Trophoblast cell (in vitro differentiated cells and primary cell): Measurements from ENCODE around the gene PDGFD.

Source experiments
- DNase-seq, 2 donors: peaks; one replicate each; pipeline ENCODE4 v3.0.0-alpha.2; 2016
- H2AFZ ChIP-seq: 2 replicates; pipeline ENCODE4 v1.6.1; 2013; ENCODE audit warnings: low read length, moderate library complexity, mild to moderate bottlenecking; ENCODE audit not compliant: insufficient read depth, poor library complexity
- H2AK5ac ChIP-seq: 2 replicates; pipeline ENCODE4 v1.6.1; 2013; ENCODE audit warnings: mild to moderate bottlenecking, low read length
- H2BK120ac ChIP-seq: 2 replicates; pipeline ENCODE4 v1.6.1; 2013; ENCODE audit warnings: low read length, mild to moderate bottlenecking, moderate library complexity; ENCODE audit not compliant: insufficient read depth, poor library complexity
- H2BK12ac ChIP-seq: 2 replicates; pipeline ENCODE4 v1.6.1; 2013; ENCODE audit warnings: mild to moderate bottlenecking, low read length, moderate library complexity
- H2BK5ac ChIP-seq: 2 replicates; pipeline ENCODE4 v1.6.1; 2013; ENCODE audit warnings: low read length, low read depth, moderate library complexity, mild to moderate bottlenecking; ENCODE audit not compliant: poor library complexity
- H3K14ac ChIP-seq: 2 replicates; pipeline ENCODE4 v1.6.1; 2013; ENCODE audit warnings: mild to moderate bottlenecking, low read length
- H3K18ac ChIP-seq: 2 replicates; pipeline ENCODE4 v1.6.1; 2013; ENCODE audit warnings: mild to moderate bottlenecking, low read length
- H3K23ac ChIP-seq: 2 replicates; pipeline ENCODE4 v1.6.1; 2013; ENCODE audit warnings: low read length
- H3K27ac ChIP-seq: 2 replicates; pipeline ENCODE4 v1.5.1; 2013; ENCODE audit warnings: low read depth, mild to moderate bottlenecking, inconsistent platforms, low read length, moderate library complexity
- H3K27me3 ChIP-seq: 2 replicates; pipeline ENCODE4 v1.6.1; 2013; ENCODE audit warnings: inconsistent platforms, mild to moderate bottlenecking, low read length, moderate library complexity; ENCODE audit not compliant: insufficient read depth
- H3K36me3 ChIP-seq, 2 experiments: 1 replicate in 1 of 2; 2 replicates in 1 of 2; pipeline ENCODE4 v1.6.1; 2013; ENCODE audit warnings: low read length in 2 of 2, mild to moderate bottlenecking in 2 of 2, moderate library complexity in 1 of 2; ENCODE audit not compliant: insufficient read depth in 2 of 2, control insufficient read depth in 1 of 2
- H3K4ac ChIP-seq: 2 replicates; pipeline ENCODE4 v1.6.1; 2013; ENCODE audit warnings: low read depth, mild to moderate bottlenecking, low read length, moderate library complexity
- H3K4me1 ChIP-seq, 2 experiments: 1 replicate in 1 of 2; 2 replicates in 1 of 2; pipeline ENCODE4 v1.6.1; 2013; ENCODE audit warnings: low read length in 2 of 2, mild to moderate bottlenecking in 2 of 2, moderate library complexity in 1 of 2; ENCODE audit not compliant: insufficient read depth in 2 of 2, control insufficient read depth in 1 of 2
- H3K4me2 ChIP-seq: 2 replicates; pipeline ENCODE4 v1.6.1; 2013; ENCODE audit warnings: inconsistent platforms, mild to moderate bottlenecking, low read length, moderate library complexity
- H3K4me3 ChIP-seq: 2 replicates; pipeline ENCODE4 v1.5.1; 2013; ENCODE audit warnings: mild to moderate bottlenecking, low read depth, low read length, inconsistent platforms
- H3K79me1 ChIP-seq: one replicate; pipeline ENCODE4 v1.6.1; 2013; ENCODE audit warnings: low read length
- H3K79me2 ChIP-seq: 2 replicates; pipeline ENCODE4 v1.6.1; 2013; ENCODE audit warnings: low read length, mild to moderate bottlenecking; ENCODE audit not compliant: control insufficient read depth, insufficient read depth, poor library complexity
- H3K9ac ChIP-seq: 2 replicates; pipeline ENCODE4 v1.6.1; 2013; ENCODE audit warnings: mild to moderate bottlenecking, low read length
- H3K9me3 ChIP-seq: 2 replicates; pipeline ENCODE4 v1.6.1; 2013; ENCODE audit warnings: low read depth, mild to moderate bottlenecking, control low read depth, inconsistent platforms, low read length; ENCODE audit not compliant: insufficient read depth
- H4K12ac ChIP-seq: 2 replicates; pipeline ENCODE4 v1.6.1; 2013; ENCODE audit warnings: low read depth, mild to moderate bottlenecking, low read length, moderate library complexity
- H4K8ac ChIP-seq: 2 replicates; pipeline ENCODE4 v1.6.1; 2013; ENCODE audit warnings: low read depth, mild to moderate bottlenecking, low read length, moderate library complexity
- H4K91ac ChIP-seq: one replicate; pipeline ENCODE4 v1.6.1; 2013; ENCODE audit warnings: low read depth, mild to moderate bottlenecking, low read length, moderate library complexity
- WGBS: extraction: QIAGEN DNeasy Blood & Tissue Kit; methylation state at CpG from one replicate; pipeline ENCODE4 v1.1.7; 2013; ENCODE audit warnings: missing lambda C conversion rate; ENCODE audit not compliant: insufficient read length, insufficient coverage; ENCODE audit errors: extremely low coverage; 5-methylcytosine and 5-hydroxymethylcytosine counted together

PDGFD gene

DNA sequence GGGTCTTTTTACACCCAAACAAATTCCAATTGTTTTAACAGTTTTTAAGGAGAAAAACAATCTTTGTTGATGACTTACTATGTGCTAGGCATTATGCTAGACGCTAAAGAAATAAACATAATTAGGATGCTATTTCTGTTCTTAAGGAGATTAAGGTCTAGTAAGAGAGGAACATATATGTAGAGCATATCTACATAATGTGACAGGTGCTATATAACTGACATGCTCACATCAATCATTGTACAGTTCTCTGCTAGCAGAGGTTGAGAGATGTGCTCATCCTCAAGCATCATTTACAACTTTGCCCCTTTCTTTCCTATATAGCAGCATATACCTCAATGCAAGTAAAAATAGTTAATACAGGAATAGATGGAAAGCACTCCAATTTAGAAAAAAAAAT lies 37.5 kb downstream of the PDGFD start:
- no peaks in the 10 kb centered on the region for H3K79me2 ChIP-seq
- H3K36me3 ChIP-seq: no peaks in the 10 kb centered on the region
- H3K4me1 ChIP-seq: no peaks in the 10 kb centered on the region
- no peaks in the 10 kb centered on the region for H3K27me3 ChIP-seq
- no peaks in the 10 kb centered on the region for H3K79me1 ChIP-seq
- H2BK120ac ChIP-seq: no peak overlapping the region
- H4K8ac ChIP-seq: no peak overlapping the region
- no peak overlapping the region for H2AK5ac ChIP-seq
- H2BK12ac ChIP-seq: no peak overlapping the region
- no peak overlapping the region for H2BK5ac ChIP-seq
- H2AFZ ChIP-seq: no peak overlapping the region
- no peak overlapping the region for H3K14ac ChIP-seq
- no peak overlapping the region for H3K18ac ChIP-seq
- H3K27ac ChIP-seq: no peak overlapping the region
- H3K4me3 ChIP-seq: no peak overlapping the region
- WGBS: no CpG with 5 or more reads among the region's 1 CpG
- DNase-seq: no peak
- H3K4me2 ChIP-seq: no peak overlapping the region
- no peak overlapping the region for H4K91ac ChIP-seq
- H4K12ac ChIP-seq: no peak overlapping the region
- H3K4ac ChIP-seq: no peak overlapping the region
- H3K9ac ChIP-seq: no peak overlapping the region
- no peaks in the 10 kb centered on the region for H3K9me3 ChIP-seq
- no peak overlapping the region for H3K23ac ChIP-seq

DNA sequence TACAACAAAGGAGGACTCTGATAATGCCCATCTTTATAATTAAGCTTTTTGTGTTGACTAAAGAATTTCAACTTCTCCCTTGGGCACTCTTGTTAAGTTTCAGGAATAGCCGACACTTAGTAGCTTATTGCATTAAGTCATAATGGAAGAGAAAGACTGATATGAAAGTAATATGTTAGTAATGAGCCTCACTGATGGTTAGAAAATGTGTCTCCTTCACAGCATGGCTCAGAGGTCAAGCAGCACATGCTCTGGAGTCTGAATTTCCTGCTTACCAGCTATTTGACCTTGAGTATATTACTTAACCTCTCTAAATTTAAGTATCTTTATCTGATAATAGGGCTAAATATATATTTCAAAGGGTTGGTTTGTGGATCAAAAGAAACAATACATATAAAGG lies 39.0 kb downstream of the PDGFD start:
- H2AK5ac ChIP-seq: no peak overlapping the region
- no peaks in the 10 kb centered on the region for H3K9me3 ChIP-seq
- no peak overlapping the region for H4K8ac ChIP-seq
- no peak overlapping the region for H4K91ac ChIP-seq
- no peaks in the 10 kb centered on the region for H3K27me3 ChIP-seq
- H2BK5ac ChIP-seq: no peak overlapping the region
- H3K4ac ChIP-seq: no peak overlapping the region
- WGBS: no CpG with 5 or more reads among the region's 1 CpG
- H2BK12ac ChIP-seq: no peak overlapping the region
- H3K4me3 ChIP-seq: no peak overlapping the region
- H4K12ac ChIP-seq: no peak overlapping the region
- H3K9ac ChIP-seq: no peak overlapping the region
- no peak overlapping the region for H3K18ac ChIP-seq
- H3K79me1 ChIP-seq: no peaks in the 10 kb centered on the region
- no peak overlapping the region for H2BK120ac ChIP-seq
- no peak overlapping the region for H3K14ac ChIP-seq
- no peaks in the 10 kb centered on the region for H3K79me2 ChIP-seq
- H3K4me1 ChIP-seq: no peaks in the 10 kb centered on the region
- no peaks in the 10 kb centered on the region for H3K36me3 ChIP-seq
- no peak overlapping the region for H2AFZ ChIP-seq
- no peak for DNase-seq
- H3K27ac ChIP-seq: no peak overlapping the region
- H3K4me2 ChIP-seq: no peak overlapping the region
- no peak overlapping the region for H3K23ac ChIP-seq

DNA sequence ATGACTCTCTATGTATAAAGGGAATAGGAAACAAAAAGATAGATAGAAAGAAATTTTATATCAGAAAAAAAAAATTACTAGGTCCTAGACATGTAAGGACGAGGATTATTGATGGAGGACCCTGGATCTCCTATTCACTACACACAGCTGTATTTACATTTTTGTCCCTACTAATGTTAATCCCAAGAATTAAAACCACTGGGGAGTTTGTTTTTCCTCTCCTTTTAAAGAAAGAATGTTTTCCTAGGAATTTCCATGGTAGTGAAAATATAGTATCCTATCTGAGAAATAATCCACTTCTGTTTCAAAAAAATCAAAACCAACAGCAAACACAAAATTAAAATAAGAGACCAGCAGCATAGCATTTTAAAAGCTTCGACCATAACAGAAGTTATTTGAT lies 41.1 kb downstream of the PDGFD start:
- no peak for DNase-seq
- Histone ChIP-seq H3K9ac (no peak overlapping the region), H3K79me2 (no peaks in the 10 kb centered on the region), H4K12ac (no peak overlapping the region), H3K27ac (no peak overlapping the region), H2BK120ac (no peak overlapping the region), H3K4me2 (no peak overlapping the region), H2BK12ac (no peak overlapping the region), H3K18ac (no peak overlapping the region), H4K8ac (no peak overlapping the region), H3K4me3 (no peak overlapping the region), H3K9me3 (no peaks in the 10 kb centered on the region), H3K36me3 (no peaks in the 10 kb centered on the region), H2AK5ac (no peak overlapping the region), H3K14ac (no peak overlapping the region), H2AFZ (no peak overlapping the region), H3K23ac (no peak overlapping the region), H3K4me1 (no peaks in the 10 kb centered on the region), H3K27me3 (no peaks in the 10 kb centered on the region), H3K4ac (no peak overlapping the region), H4K91ac (no peak overlapping the region), H3K79me1 (no peaks in the 10 kb centered on the region), H2BK5ac (no peak overlapping the region)
- no CpG with 5 or more reads among the region's 2 CpGs for WGBS

DNA sequence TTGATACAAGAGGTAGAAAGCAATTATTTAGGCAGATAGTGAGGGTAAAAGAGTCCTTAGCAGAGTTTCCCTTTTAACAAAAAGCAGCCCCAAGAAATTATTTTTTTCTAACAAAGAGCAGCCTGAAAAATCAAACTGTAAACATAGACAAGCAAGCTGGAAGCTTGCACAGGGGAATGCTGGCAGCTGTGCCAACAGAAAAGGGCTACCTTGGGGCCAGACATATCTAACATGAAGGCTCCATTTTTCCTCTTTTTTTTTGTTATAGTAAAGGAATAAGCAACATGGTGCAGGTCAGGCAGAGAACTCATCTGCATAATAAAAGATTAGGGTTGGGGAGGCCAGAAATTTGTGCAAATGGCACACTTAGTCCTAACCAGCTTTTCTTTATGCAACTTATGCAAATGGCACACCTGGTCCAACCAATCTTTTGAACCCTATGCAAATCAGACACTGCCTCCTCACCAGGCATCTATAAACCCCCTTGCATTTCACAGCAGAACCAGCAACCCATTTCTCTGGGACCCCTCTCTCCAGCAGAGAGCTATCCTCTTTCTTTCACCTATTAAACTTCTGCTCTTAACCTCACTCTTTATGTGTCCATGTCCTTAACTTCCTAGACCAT lies 41.8 kb downstream of the PDGFD start:
- Histone ChIP-seq H2BK12ac (no peak overlapping the region), H3K23ac (no peak overlapping the region), H3K4me2 (no peak overlapping the region), H3K14ac (no peak overlapping the region), H3K79me1 (no peaks in the 10 kb centered on the region), H2AK5ac (no peak overlapping the region), H4K91ac (no peak overlapping the region), H3K36me3 (no peaks in the 10 kb centered on the region), H3K27ac (no peak overlapping the region), H3K4me1 (no peaks in the 10 kb centered on the region), H3K9ac (no peak overlapping the region), H3K4me3 (no peak overlapping the region), H3K9me3 (no peaks in the 10 kb centered on the region), H3K27me3 (no peaks in the 10 kb centered on the region), H2BK120ac (no peak overlapping the region), H4K12ac (no peak overlapping the region), H2BK5ac (no peak overlapping the region), H3K79me2 (no peaks in the 10 kb centered on the region), H3K4ac (no peak overlapping the region), H3K18ac (no peak overlapping the region), H2AFZ (no peak overlapping the region), H4K8ac (no peak overlapping the region)
- DNase-seq: no peak
